ENCODE measurements around the gene TOP3B. TPM values are rescaled to one million over a fixed set of nuclear protein-coding genes. Genes with fewer than 3 reads are reported as not detected.

The TOP3B gene
- total and polyA plus RNA-seq, 9 of the 15 experiments (the other 6 are each of a cell fraction or from before 2014, with no cell fraction given) = 3.0 to 188 (median 112) TPM

GRCh38 chr22:21928048-21928447 is 54.5 kb downstream of the TOP3B start (continued):
- TF ChIP-seq, protein P1, sequence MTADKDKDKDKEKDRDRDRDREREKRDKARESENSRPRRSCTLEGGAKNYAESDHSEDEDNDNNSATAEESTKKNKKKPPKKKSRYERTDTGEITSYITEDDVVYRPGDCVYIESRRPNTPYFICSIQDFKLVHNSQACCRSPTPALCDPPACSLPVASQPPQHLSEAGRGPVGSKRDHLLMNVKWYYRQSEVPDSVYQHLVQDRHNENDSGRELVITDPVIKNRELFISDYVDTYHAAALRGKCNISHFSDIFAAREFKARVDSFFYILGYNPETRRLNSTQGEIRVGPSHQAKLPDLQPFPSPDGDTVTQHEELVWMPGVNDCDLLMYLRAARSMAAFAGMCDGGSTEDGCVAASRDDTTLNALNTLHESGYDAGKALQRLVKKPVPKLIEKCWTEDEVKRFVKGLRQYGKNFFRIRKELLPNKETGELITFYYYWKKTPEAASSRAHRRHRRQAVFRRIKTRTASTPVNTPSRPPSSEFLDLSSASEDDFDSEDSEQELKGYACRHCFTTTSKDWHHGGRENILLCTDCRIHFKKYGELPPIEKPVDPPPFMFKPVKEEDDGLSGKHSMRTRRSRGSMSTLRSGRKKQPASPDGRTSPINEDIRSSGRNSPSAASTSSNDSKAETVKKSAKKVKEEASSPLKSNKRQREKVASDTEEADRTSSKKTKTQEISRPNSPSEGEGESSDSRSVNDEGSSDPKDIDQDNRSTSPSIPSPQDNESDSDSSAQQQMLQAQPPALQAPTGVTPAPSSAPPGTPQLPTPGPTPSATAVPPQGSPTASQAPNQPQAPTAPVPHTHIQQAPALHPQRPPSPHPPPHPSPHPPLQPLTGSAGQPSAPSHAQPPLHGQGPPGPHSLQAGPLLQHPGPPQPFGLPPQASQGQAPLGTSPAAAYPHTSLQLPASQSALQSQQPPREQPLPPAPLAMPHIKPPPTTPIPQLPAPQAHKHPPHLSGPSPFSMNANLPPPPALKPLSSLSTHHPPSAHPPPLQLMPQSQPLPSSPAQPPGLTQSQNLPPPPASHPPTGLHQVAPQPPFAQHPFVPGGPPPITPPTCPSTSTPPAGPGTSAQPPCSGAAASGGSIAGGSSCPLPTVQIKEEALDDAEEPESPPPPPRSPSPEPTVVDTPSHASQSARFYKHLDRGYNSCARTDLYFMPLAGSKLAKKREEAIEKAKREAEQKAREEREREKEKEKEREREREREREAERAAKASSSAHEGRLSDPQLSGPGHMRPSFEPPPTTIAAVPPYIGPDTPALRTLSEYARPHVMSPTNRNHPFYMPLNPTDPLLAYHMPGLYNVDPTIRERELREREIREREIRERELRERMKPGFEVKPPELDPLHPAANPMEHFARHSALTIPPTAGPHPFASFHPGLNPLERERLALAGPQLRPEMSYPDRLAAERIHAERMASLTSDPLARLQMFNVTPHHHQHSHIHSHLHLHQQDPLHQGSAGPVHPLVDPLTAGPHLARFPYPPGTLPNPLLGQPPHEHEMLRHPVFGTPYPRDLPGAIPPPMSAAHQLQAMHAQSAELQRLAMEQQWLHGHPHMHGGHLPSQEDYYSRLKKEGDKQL (CRISPR knock-in tag; IDR thresholded peaks at IDR 0.05; ENCODE audit: borderline replicate concordance) = no peak
- TF ChIP-seq SMAD1 (IDR thresholded peaks at IDR 0.05; ENCODE audit: low read depth, low read length, partially characterized antibody) (no peak), PHF8 (IDR thresholded peaks at IDR 0.05; ENCODE audit: borderline replicate concordance, low read length) (peak; percentile 20; the same call in 1 of the 2 replicates), KHSRP (IDR thresholded peaks at IDR 0.05) (no peak), KAT2B (IDR thresholded peaks at IDR 0.05; ENCODE audit: low read depth, low read length) (no peak), MBD2 (IDR thresholded peaks at IDR 0.05; ENCODE audit: borderline replicate concordance, low read depth) (no peak), RREB1 (CRISPR knock-in tag; IDR thresholded peaks at IDR 0.05) (0 out of 2 replicates have a peak, but pooled peaks have one; percentile 76), CBX3 (IDR thresholded peaks at IDR 0.05; ENCODE audit: borderline replicate concordance in 1 of 2, low read length in 2 of 2) (no peak), ZNF133 (CRISPR knock-in tag; IDR thresholded peaks at IDR 0.05) (no peak), POLR2AphosphoS2 (IDR thresholded peaks at IDR 0.05; ENCODE audit: low read length) (no peak), NR2C1 (IDR thresholded peaks at IDR 0.05) (no peak), NR2C1 (tag; IDR thresholded peaks at IDR 0.05) (no peak), ZNF57 (CRISPR knock-in tag; IDR thresholded peaks at IDR 0.05) (0 out of 2 replicates have a peak, but pooled peaks have one; percentile 36), TFAM (CRISPR knock-in tag; conservative IDR thresholded peaks at IDR 0.05) (no peak), ZNF184 (CRISPR knock-in tag; IDR thresholded peaks at IDR 0.05) (no peak), HNRNPK (IDR thresholded peaks at IDR 0.05; ENCODE audit: low read depth, low read length, poor library complexity, severe bottlenecking) (no peak)
- TF ChIP-seq, protein P2, sequence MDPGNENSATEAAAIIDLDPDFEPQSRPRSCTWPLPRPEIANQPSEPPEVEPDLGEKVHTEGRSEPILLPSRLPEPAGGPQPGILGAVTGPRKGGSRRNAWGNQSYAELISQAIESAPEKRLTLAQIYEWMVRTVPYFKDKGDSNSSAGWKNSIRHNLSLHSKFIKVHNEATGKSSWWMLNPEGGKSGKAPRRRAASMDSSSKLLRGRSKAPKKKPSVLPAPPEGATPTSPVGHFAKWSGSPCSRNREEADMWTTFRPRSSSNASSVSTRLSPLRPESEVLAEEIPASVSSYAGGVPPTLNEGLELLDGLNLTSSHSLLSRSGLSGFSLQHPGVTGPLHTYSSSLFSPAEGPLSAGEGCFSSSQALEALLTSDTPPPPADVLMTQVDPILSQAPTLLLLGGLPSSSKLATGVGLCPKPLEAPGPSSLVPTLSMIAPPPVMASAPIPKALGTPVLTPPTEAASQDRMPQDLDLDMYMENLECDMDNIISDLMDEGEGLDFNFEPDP (CRISPR knock-in tag; IDR thresholded peaks at IDR 0.05) = no peak
